Head of caudate nucleus (tissue), 42 donors: ENCODE results near the gene TRIM38.
A peak's percentile ranks its signal among the peaks of the same experiment; 100 is the strongest.
"Not testable (repeated sequence)": the region's sequence is repeated elsewhere in the genome, so short reads cannot be mapped to it uniquely, and the experiment has no call there.

Experiments
- DNase-seq, 42 donors: peaks; one replicate each; pipeline versions ENCODE4 v3.0.0 to v3.0.0-alpha.2; 2020 to 2021; ENCODE audit warnings: mixed read lengths in 7 of 42
- intact Hi-C: fragments of 100-400 bp; cut with DNase I; formaldehyde crosslinking; loops from one replicate; pipeline ENCODE4 v1.15.0; 2022

Gene TRIM38

GRCh38 chr6:25962149-25963127 is at the start of gene TRIM38:
Gene TRIM38 (plus strand): TSS chr6:25962802. CDS start chr6:25966523, 3,721 bp downstream.
- intact Hi-C loops, result no loop called here

GRCh38 chr6:25913741-25914140 is 48.9 kb upstream of the TRIM38 start:
- intact Hi-C loops, result no loop called here
- no peak for DNase-seq

More at GRCh38 chr6:25962149-25963127, at the start of gene TRIM38:
- DNase-seq, result peak in 32 of 42 donors; percentile 5 to 67 (median 28)

- intact Hi-C loops, result no loop called here
Observed at GRCh38 chr6:25916330-25916729, 46.3 kb upstream of the TRIM38 start.

GRCh38 chr6:25916789-25917490 is 45.7 kb upstream of the TRIM38 start:
- intact Hi-C loops, result no loop called here
- no peak for DNase-seq

More at GRCh38 chr6:25916330-25916729, 46.3 kb upstream of the TRIM38 start:
- DNase-seq, result no peak

- no peak for DNase-seq
- intact Hi-C loops, result no loop called here
Observed at GRCh38 chr6:25918083-25918683, 44.4 kb upstream of the TRIM38 start.

- intact Hi-C loops, result no loop called here
- DNase-seq, result no peak
Observed at GRCh38 chr6:25919657-25920056, 42.9 kb upstream of the TRIM38 start.

GRCh38 chr6:25921525-25922203 is 40.9 kb upstream of the TRIM38 start:
- intact Hi-C loops, result no loop called here
- no peak for DNase-seq

GRCh38 chr6:25922301-25922700 is 40.3 kb upstream of the TRIM38 start:
- DNase-seq, result no peak
- intact Hi-C loops, result no loop called here

- no peak for DNase-seq
- intact Hi-C loops, result no loop called here
Observed at GRCh38 chr6:25925876-25926275, 36.7 kb upstream of the TRIM38 start.

GRCh38 chr6:25927178-25927577 is 35.4 kb upstream of the TRIM38 start:
- intact Hi-C loops, result no loop called here
- no peak for DNase-seq

- DNase-seq, result no peak
Observed at GRCh38 chr6:25927756-25928216, 34.8 kb upstream of the TRIM38 start.

GRCh38 chr6:25928562-25929324 is 33.9 kb upstream of the TRIM38 start:
- no peak for DNase-seq
- intact Hi-C loops, result no loop called here

More at GRCh38 chr6:25927756-25928216, 34.8 kb upstream of the TRIM38 start:
- intact Hi-C loops, result no loop called here

- DNase-seq, intact Hi-C loops: not testable (repeated sequence)
Observed at GRCh38 chr6:25929785-25930184, 32.8 kb upstream of the TRIM38 start.

GRCh38 chr6:25930532-25931410 is 31.8 kb upstream of the TRIM38 start, which contains the start of gene SLC17A2:
Gene SLC17A2 (minus strand): TSS chr6:25930691. CDS start chr6:25925796, 4,895 bp downstream.
- intact Hi-C loops, result no loop called here
- no peak for DNase-seq

GRCh38 chr6:25931411-25931709 is 31.2 kb upstream of the TRIM38 start:
- intact Hi-C loops, result no loop called here
- no peak for DNase-seq

- intact Hi-C loops, result no loop called here
- no peak for DNase-seq
Observed at GRCh38 chr6:25934156-25934555, 28.4 kb upstream of the TRIM38 start.

- DNase-seq, result no peak
- intact Hi-C loops, result no loop called here
Observed at GRCh38 chr6:25934735-25935313, 27.8 kb upstream of the TRIM38 start.
